ENCODE measurements around the gene PCNX2. TPM values are rescaled to one million over a fixed set of nuclear protein-coding genes. Genes with fewer than 3 reads are reported as not detected.

Gene PCNX2
- total RNA-seq, 1 experiment from 2014 or later = 50.8 TPM

DNA sequence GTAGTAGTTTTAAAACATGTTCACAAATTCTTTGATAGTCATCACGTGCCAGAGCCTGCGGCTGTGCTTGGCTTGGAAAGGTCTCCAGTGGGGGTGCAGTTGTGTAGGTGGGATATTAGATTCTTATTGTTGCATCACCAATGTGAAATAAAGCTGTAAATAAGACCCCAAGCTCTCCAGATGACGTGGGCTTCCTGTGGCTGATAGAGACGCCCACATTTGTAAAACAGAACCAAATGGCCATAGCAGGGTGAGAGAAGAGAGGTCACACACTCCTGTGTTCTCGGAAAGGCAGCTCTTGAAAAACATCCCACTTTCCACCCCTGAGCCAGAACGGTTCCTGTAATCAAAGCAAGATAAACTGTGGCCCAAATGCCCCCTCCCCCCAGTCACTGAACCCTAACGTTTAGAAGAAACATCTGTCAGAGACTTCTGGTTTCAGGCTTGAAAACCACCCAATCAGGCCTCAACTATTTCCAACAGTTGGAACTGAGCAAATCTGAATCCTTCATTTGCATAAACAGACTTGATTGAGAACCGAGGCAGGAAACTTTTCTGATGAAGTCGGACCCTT is 351.8 kb downstream of the PCNX2 start:
- CTCF ChIA-PET = interaction anchor here (0.5 kb wide), 1 partner anchor 568 kb away, joined by 4 read pairs; no protein-coding TSS in a partner anchor
- H3K9me3 Mint-ChIP-seq = peaks cover 8% of the 10 kb centered on the region
- TF ChIP-seq ELF4 (CRISPR knock-in tag; IDR thresholded peaks at IDR 0.05; ENCODE audit: low read depth) (no peak), FOXK1 (CRISPR knock-in tag; IDR thresholded peaks at IDR 0.05) (no peak)
- TF ChIP-seq, protein P1, sequence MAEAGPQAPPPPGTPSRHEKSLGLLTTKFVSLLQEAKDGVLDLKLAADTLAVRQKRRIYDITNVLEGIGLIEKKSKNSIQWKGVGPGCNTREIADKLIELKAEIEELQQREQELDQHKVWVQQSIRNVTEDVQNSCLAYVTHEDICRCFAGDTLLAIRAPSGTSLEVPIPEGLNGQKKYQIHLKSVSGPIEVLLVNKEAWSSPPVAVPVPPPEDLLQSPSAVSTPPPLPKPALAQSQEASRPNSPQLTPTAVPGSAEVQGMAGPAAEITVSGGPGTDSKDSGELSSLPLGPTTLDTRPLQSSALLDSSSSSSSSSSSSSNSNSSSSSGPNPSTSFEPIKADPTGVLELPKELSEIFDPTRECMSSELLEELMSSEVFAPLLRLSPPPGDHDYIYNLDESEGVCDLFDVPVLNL (CRISPR knock-in tag; IDR thresholded peaks at IDR 0.05; ENCODE audit: borderline replicate concordance, low read depth) = no peak
- TF ChIP-seq, protein P2, sequence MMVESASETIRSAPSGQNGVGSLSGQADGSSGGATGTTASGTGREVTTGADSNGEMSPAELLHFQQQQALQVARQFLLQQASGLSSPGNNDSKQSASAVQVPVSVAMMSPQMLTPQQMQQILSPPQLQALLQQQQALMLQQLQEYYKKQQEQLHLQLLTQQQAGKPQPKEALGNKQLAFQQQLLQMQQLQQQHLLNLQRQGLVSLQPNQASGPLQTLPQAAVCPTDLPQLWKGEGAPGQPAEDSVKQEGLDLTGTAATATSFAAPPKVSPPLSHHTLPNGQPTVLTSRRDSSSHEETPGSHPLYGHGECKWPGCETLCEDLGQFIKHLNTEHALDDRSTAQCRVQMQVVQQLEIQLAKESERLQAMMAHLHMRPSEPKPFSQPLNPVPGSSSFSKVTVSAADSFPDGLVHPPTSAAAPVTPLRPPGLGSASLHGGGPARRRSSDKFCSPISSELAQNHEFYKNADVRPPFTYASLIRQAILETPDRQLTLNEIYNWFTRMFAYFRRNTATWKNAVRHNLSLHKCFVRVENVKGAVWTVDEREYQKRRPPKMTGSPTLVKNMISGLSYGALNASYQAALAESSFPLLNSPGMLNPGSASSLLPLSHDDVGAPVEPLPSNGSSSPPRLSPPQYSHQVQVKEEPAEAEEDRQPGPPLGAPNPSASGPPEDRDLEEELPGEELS (CRISPR knock-in tag; IDR thresholded peaks at IDR 0.05) = no peak
- TF ChIP-seq, protein P3, sequence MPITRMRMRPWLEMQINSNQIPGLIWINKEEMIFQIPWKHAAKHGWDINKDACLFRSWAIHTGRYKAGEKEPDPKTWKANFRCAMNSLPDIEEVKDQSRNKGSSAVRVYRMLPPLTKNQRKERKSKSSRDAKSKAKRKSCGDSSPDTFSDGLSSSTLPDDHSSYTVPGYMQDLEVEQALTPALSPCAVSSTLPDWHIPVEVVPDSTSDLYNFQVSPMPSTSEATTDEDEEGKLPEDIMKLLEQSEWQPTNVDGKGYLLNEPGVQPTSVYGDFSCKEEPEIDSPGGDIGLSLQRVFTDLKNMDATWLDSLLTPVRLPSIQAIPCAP (CRISPR knock-in tag; IDR thresholded peaks at IDR 0.05) = no peak
- POLR2A ChIA-PET = no interaction called here
- ATAC-seq (no peak), DNase-seq (ENCODE audit: low spot score) (no peak)
- H3K27ac Mint-ChIP-seq = no peak overlapping the region
- H3K4me3 Mint-ChIP-seq = no peak overlapping the region
- no peaks in the 10 kb centered on the region for H3K36me3 Mint-ChIP-seq
- peaks cover 6% of the 10 kb centered on the region; the same call in 1 of the 2 replicates for H3K27me3 Mint-ChIP-seq (ENCODE audit: low read depth)
- 0 out of 2 replicates have a peak, but pooled peaks cover 5% of the 10 kb centered on the region for H3K4me1 Mint-ChIP-seq

DNA sequence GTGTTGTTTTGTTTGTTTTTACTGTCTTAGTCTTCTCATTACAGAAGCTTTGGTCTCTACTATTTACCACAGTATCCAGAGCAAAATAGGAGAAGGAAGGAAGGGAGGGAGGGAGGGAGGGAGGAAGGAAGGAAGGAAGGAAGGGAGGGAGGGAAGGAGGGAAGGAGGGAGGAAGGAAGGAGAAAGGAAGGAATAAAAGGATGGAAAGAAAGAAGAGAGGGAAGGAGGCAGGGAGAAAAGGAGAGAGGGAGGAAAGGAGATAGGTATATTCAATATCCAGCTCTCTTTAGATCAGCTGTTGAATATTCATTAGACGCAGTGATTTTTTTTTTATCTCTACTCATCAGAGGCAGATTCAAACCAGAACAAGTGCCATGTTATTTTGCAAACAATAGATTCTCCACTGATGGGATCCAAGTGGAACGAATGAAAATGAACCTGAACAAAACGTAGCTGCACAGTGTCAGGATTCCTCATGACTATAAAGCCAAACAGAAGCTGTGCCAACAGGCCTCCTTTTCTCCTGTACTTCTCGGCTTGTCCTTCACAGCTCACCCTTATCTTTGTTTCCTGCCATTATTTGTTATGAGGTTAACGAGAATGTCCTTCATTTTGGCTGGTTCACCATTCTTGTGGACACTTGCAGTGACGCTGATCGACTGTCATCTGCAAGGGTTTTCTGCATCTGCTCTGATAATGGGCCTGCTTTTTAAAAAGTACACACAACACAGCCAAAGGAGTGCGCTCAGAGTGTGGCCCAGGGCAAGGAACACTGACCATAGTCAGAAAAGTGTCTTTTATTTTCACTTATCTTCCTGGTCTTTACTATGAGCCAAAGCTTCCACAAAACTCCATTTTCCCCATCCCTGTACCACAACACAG is 352.9 kb downstream of the PCNX2 start:
- Mint-ChIP-seq H3K36me3 (no peaks in the 10 kb centered on the region), H3K9me3 (peaks cover 8% of the 10 kb centered on the region), H3K4me1 (0 out of 2 replicates have a peak, but pooled peaks cover 5% of the 10 kb centered on the region), H3K27me3 (ENCODE audit: low read depth) (peaks cover 4% of the 10 kb centered on the region; the same call in 1 of the 2 replicates), H3K27ac (no peak overlapping the region), H3K4me3 (no peak overlapping the region)
- no peak for DNase-seq (ENCODE audit: low spot score)
- TF ChIP-seq, protein P4, sequence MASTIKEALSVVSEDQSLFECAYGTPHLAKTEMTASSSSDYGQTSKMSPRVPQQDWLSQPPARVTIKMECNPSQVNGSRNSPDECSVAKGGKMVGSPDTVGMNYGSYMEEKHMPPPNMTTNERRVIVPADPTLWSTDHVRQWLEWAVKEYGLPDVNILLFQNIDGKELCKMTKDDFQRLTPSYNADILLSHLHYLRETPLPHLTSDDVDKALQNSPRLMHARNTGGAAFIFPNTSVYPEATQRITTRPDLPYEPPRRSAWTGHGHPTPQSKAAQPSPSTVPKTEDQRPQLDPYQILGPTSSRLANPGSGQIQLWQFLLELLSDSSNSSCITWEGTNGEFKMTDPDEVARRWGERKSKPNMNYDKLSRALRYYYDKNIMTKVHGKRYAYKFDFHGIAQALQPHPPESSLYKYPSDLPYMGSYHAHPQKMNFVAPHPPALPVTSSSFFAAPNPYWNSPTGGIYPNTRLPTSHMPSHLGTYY (CRISPR knock-in tag; IDR thresholded peaks at IDR 0.05) = no peak
- TF ChIP-seq, protein P5, sequence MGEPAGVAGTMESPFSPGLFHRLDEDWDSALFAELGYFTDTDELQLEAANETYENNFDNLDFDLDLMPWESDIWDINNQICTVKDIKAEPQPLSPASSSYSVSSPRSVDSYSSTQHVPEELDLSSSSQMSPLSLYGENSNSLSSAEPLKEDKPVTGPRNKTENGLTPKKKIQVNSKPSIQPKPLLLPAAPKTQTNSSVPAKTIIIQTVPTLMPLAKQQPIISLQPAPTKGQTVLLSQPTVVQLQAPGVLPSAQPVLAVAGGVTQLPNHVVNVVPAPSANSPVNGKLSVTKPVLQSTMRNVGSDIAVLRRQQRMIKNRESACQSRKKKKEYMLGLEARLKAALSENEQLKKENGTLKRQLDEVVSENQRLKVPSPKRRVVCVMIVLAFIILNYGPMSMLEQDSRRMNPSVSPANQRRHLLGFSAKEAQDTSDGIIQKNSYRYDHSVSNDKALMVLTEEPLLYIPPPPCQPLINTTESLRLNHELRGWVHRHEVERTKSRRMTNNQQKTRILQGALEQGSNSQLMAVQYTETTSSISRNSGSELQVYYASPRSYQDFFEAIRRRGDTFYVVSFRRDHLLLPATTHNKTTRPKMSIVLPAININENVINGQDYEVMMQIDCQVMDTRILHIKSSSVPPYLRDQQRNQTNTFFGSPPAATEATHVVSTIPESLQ (CRISPR knock-in tag; IDR thresholded peaks at IDR 0.05) = no peak
- no peak for TF ChIP-seq MYBL2 (CRISPR knock-in tag; IDR thresholded peaks at IDR 0.05)
- TF ChIP-seq CBFB (CRISPR knock-in tag; IDR thresholded peaks at IDR 0.05; ENCODE audit: low read depth) = no peak
- no peak for TF ChIP-seq FOXP1 (CRISPR knock-in tag; IDR thresholded peaks at IDR 0.05; ENCODE audit: borderline replicate concordance)
- TF ChIP-seq, protein P6, sequence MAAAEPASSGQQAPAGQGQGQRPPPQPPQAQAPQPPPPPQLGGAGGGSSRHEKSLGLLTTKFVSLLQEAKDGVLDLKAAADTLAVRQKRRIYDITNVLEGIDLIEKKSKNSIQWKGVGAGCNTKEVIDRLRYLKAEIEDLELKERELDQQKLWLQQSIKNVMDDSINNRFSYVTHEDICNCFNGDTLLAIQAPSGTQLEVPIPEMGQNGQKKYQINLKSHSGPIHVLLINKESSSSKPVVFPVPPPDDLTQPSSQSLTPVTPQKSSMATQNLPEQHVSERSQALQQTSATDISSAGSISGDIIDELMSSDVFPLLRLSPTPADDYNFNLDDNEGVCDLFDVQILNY (CRISPR knock-in tag; IDR thresholded peaks at IDR 0.05) = no peak
- no peak for TF ChIP-seq NFE2L1 (CRISPR knock-in tag; IDR thresholded peaks at IDR 0.05)
- TF ChIP-seq ZNF671 (CRISPR knock-in tag; IDR thresholded peaks at IDR 0.05) = no peak
- TF ChIP-seq NFYB (CRISPR knock-in tag; conservative IDR thresholded peaks at IDR 0.05; ENCODE audit: low read depth) = no peak
- no peak for TF ChIP-seq ZNF263 (CRISPR knock-in tag; IDR thresholded peaks at IDR 0.05; ENCODE audit: low read depth)
- TF ChIP-seq ZBTB21 (CRISPR knock-in tag; IDR thresholded peaks at IDR 0.05; ENCODE audit: borderline replicate concordance) = no peak
- TF ChIP-seq ZNF317 (CRISPR knock-in tag; IDR thresholded peaks at IDR 0.05; ENCODE audit: borderline replicate concordance, low read depth) = no peak
- TF ChIP-seq EMX1 (CRISPR knock-in tag; IDR thresholded peaks at IDR 0.05) = no peak
- TF ChIP-seq, protein P1 (CRISPR knock-in tag; IDR thresholded peaks at IDR 0.05; ENCODE audit: borderline replicate concordance, low read depth) = no peak
- no peak for TF ChIP-seq ZNF232 (CRISPR knock-in tag; IDR thresholded peaks at IDR 0.05)
- TF ChIP-seq ELF4 (CRISPR knock-in tag; IDR thresholded peaks at IDR 0.05; ENCODE audit: low read depth) = no peak
- TF ChIP-seq TEAD1 (CRISPR knock-in tag; IDR thresholded peaks at IDR 0.05) = no peak
- ATAC-seq = no peak
- CTCF ChIA-PET = interaction anchor here (0.5 to 0.7 kb wide), 2 partner anchors 38 to 569 kb away, joined by 3 to 4 read pairs; no protein-coding TSS in a partner anchor
- POLR2A ChIA-PET = no interaction called here

All from WTC11 (cell line).